Hepatocyte (in vitro differentiated cells): ENCODE data around the gene SELENOM.

Experiments used
- EZH2phosphoT487 ChIP-seq: fragments of 200-600 bp; sonication (generic); IDR thresholded peaks from one replicate; pipeline ENCODE4 v1.6.1; 2018; ENCODE audit warnings: antibody characterized with exemption, mild to moderate bottlenecking, low read depth, moderate library complexity; ENCODE audit not compliant: unreplicated experiment, severe bottlenecking
- TF ChIP-seq, protein P1 (sequence below): fragments of 200-600 bp; sonication (generic); IDR thresholded peaks from 2 replicates; pipeline ENCODE4 v1.5.1; 2016; ENCODE audit warnings: antibody characterized with exemption, mild to moderate bottlenecking; ENCODE audit not compliant: poor library complexity

DNA sequence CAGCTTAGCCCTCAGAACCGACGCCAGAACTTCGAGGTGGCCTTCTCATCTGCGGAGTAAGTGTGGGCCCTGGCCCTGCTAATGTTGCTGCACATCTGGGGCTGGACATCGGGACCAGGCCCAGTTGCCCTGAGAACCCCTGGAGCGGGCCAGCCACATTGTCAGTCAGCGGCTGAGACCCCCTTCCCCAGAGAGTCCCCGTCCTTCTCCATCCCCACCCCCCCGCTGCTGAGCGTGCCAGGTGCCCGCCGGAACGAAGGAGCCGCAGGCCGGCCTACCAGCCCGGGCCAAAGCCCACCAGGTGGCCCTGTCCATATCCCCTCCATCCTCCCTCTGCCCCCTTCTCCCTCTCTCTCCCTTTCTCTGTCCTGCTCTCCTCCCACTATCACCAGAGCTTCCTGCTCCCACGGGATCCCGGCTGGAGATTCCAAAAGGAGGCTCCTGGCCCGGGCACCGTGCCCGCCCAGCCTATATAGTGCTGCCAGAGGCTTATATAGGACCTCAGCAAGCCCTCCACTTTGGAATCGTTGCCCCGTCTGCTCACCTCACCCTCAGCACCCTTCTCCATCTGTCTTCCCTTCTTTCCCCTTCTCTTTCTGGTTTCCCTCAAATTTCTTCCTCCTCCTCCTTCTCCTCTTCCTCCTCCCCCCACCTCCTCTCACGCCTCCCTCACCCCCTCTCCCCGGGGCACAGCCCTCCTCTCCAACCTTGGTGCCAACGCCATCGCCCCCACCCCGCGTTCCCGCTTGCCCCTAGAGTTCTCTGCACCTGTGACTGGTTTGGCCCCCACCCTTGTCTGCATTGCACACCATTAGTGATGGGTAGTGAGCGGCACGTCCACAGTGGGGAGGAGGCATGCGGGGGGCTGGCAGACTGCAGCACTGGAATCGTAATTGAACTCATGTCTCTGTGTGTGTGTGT lies 7.3 kb downstream of the SELENOM start:
- no peak for TF ChIP-seq EZH2phosphoT487
- TF ChIP-seq, protein P1, sequence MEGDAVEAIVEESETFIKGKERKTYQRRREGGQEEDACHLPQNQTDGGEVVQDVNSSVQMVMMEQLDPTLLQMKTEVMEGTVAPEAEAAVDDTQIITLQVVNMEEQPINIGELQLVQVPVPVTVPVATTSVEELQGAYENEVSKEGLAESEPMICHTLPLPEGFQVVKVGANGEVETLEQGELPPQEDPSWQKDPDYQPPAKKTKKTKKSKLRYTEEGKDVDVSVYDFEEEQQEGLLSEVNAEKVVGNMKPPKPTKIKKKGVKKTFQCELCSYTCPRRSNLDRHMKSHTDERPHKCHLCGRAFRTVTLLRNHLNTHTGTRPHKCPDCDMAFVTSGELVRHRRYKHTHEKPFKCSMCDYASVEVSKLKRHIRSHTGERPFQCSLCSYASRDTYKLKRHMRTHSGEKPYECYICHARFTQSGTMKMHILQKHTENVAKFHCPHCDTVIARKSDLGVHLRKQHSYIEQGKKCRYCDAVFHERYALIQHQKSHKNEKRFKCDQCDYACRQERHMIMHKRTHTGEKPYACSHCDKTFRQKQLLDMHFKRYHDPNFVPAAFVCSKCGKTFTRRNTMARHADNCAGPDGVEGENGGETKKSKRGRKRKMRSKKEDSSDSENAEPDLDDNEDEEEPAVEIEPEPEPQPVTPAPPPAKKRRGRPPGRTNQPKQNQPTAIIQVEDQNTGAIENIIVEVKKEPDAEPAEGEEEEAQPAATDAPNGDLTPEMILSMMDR, result no peak
